Spleen (tissue), 11 donors: ENCODE results near the gene GTSF1L. TPM values are rescaled to one million over a fixed set of nuclear protein-coding genes. Genes with fewer than 3 reads are reported as not detected.

Source experiments
- DNase-seq: peaks from one replicate; pipeline ENCODE4 v3.0.0-alpha.2; 2020
- H3K27ac ChIP-seq, 8 donors: fragments of 200-600 bp; sonication (generic) in 7 of 8; 1 replicate in 4 of 8; 2 replicates in 4 of 8; pipeline versions ENCODE4 v1.5.0 to v1.8.0; 2016 to 2021; ENCODE audit warnings: inconsistent platforms in 4 of 8, mild to moderate bottlenecking in 4 of 8, moderate library complexity in 1 of 8
- H3K27me3 ChIP-seq, 7 donors: fragments of 200-600 bp; sonication (generic) in 6 of 7; replicated peaks in 1 of 7; 1 replicate in 4 of 7; 2 replicates in 3 of 7; pipeline versions ENCODE4 v1.5.0 to v1.8.0; 2016 to 2021; ENCODE audit warnings: inconsistent platforms in 3 of 7, mild to moderate bottlenecking in 1 of 7
- H3K36me3 ChIP-seq, 6 donors: fragments of 200-600 bp; sonication (generic) in 5 of 6; 1 replicate in 4 of 6; 2 replicates in 2 of 6; pipeline versions ENCODE4 v1.5.0 to v1.8.0; 2016 to 2021; ENCODE audit warnings: inconsistent platforms in 2 of 6
- H3K4me1 ChIP-seq, 6 donors: fragments of 200-600 bp; sonication (generic) in 5 of 6; 1 replicate in 3 of 6; 2 replicates in 3 of 6; pipeline versions ENCODE4 v1.5.0 to v1.8.0; 2016 to 2021; ENCODE audit warnings: inconsistent platforms in 3 of 6
- H3K4me3 ChIP-seq, 8 donors: fragments of 200-600 bp; sonication (generic) in 7 of 8; 1 replicate in 4 of 8; 2 replicates in 4 of 8; pipeline versions ENCODE4 v1.5.0 to v1.8.0; 2016 to 2021; ENCODE audit warnings: inconsistent platforms in 4 of 8, mild to moderate bottlenecking in 4 of 8, moderate library complexity in 2 of 8
- H3K9me3 ChIP-seq, 8 donors: fragments of 200-600 bp; sonication (generic) in 7 of 8; 1 replicate in 4 of 8; 2 replicates in 4 of 8; pipeline versions ENCODE4 v1.5.0 to v1.8.0; 2016 to 2021; ENCODE audit warnings: inconsistent platforms in 4 of 8
- CTCF ChIP-seq, 11 experiments: fragments of 200-600 bp in 7 of 11; fragments of 450-650 bp in 4 of 11; sonication (generic) in 4 of 11; IDR thresholded peaks in 8 of 11; conservative IDR thresholded peaks in 3 of 11; 1 replicate in 7 of 11; 2 replicates in 4 of 11; pipeline versions ENCODE4 v1.4.0 to v1.8.0; 2016 to 2021; ENCODE audit warnings: antibody characterized with exemption in 11 of 11, inconsistent platforms in 4 of 11, mild to moderate bottlenecking in 1 of 11
- POLR2A ChIP-seq, 3 donors: fragments of 450-650 bp; IDR thresholded peaks; one replicate each; pipeline ENCODE4 v1.5.1; 2017; ENCODE audit warnings: antibody characterized with exemption in 3 of 3, mild to moderate bottlenecking in 1 of 3
- POLR2AphosphoS5 ChIP-seq, 3 donors: sonication (generic); formaldehyde crosslinking; IDR thresholded peaks; one replicate each; pipeline ENCODE4 v1.5.1; 2017; ENCODE audit warnings: antibody characterized with exemption in 3 of 3
- WGBS, 5 donors: extraction: QIAGEN DNeasy Blood & Tissue Kit in 3 of 5; methylation state at CpG; one replicate each; pipeline versions ENCODE4 v1.1.5 to v1.1.7; 2013 to 2018; 5-methylcytosine and 5-hydroxymethylcytosine counted together
- intact Hi-C: fragments of 100-400 bp; cut with DNase I; formaldehyde crosslinking; loops from one replicate; pipeline ENCODE4 v1.15.0; 2023; ENCODE audit warnings: low total_unique reads
- polyA plus RNA-seq, 3 donors: library from polyadenylated mRNA; stranded (reverse); fragments of 200-250 nt; gene quantifications; one replicate each; pipeline ENCODE4 v1.2.1, GENCODE V29; 2013
- total RNA-seq, 7 donors: library from RNA; depleted of rRNA in 3 of 7; stranded (reverse); fragments of >200 nt in 3 of 7; fragmentation: NEBNext Ultra II Directional in 4 of 7; extraction: Animal tissue kit (Norgen Biotek cat#: 25700) in 4 of 7; gene quantifications; one replicate each; pipeline versions ENCODE4 v1.1.0 to v1.2.1, GENCODE V29; 2016 to 2021
- donor health status: healthy with polysubstance abuse.
- donor health status: DM: no; HTN: no; CAD: no; lungs with moderate emphysema.
- donor health status: DM: no; HTN: no; CAD: no.
- donor health status: Bipolar disorder and iron deficiency.
- donor health status: healthy.
- donor health status: DM: no; HTN: no; CAD: no.
- donor health status: DM: yes; HTN: yes; CAD: no.

The GTSF1L gene
- total and polyA plus RNA-seq, 10 donors: 0.40 to 3.0 (median 0.90) TPM; not detected in 5

- WGBS, 5 donors: 77 to 91% (median 87%) methylated on average over 5 of the region's 5 CpGs
- intact Hi-C loops: no loop called here
- H3K27ac ChIP-seq: no peak overlapping the region
These were observed 5.1 kb upstream of the GTSF1L start for GRCh38 chr20:43731927-43732326.

GRCh38 chr20:43731469-43731868, 4.7 kb upstream of the GTSF1L start:
- intact Hi-C loops: no loop called here
- Histone ChIP-seq H3K27me3 (no peaks in the 10 kb centered on the region), H3K27ac (no peak overlapping the region)

More at GRCh38 chr20:43731927-43732326, 5.1 kb upstream of the GTSF1L start:
- DNase-seq: no peak
- H3K36me3 ChIP-seq: no peaks in the 10 kb centered on the region
- H3K4me3 ChIP-seq: no peak overlapping the region
- H3K27me3 ChIP-seq: no peaks in the 10 kb centered on the region
- TF ChIP-seq CTCF (IDR thresholded peaks at IDR 0.05 in 8 of 11, conservative IDR thresholded peaks at IDR 0.05 in 3 of 11) (no peak), POLR2A (IDR thresholded peaks at IDR 0.05) (no peak), POLR2AphosphoS5 (IDR thresholded peaks at IDR 0.05) (no peak)
- H3K4me1 ChIP-seq: peaks cover 0 to 26% (median 4%) of the 10 kb centered on the region in 6 donors
- no peaks in the 10 kb centered on the region for H3K9me3 ChIP-seq

GRCh38 chr20:43728686-43729255, 2.0 kb upstream of the GTSF1L start:
- no peak for TF ChIP-seq POLR2AphosphoS5 (IDR thresholded peaks at IDR 0.05)
- TF ChIP-seq CTCF (IDR thresholded peaks at IDR 0.05 in 8 of 11, conservative IDR thresholded peaks at IDR 0.05 in 3 of 11): no peak
- TF ChIP-seq POLR2A (IDR thresholded peaks at IDR 0.05): no peak

More at GRCh38 chr20:43731469-43731868, 4.7 kb upstream of the GTSF1L start:
- Histone ChIP-seq H3K36me3 (no peaks in the 10 kb centered on the region), H3K9me3 (no peaks in the 10 kb centered on the region), H3K4me1 (peaks cover 0 to 26% (median 4%) of the 10 kb centered on the region in 6 donors), H3K4me3 (no peak overlapping the region)
- no peak for DNase-seq
- TF ChIP-seq POLR2AphosphoS5 (IDR thresholded peaks at IDR 0.05) (no peak), POLR2A (IDR thresholded peaks at IDR 0.05) (no peak), CTCF (IDR thresholded peaks at IDR 0.05 in 8 of 11, conservative IDR thresholded peaks at IDR 0.05 in 3 of 11) (no peak)
- WGBS, 5 donors: 70 to 82% (median 77%) methylated on average over 4 to 7 of the region's 7 CpGs

GRCh38 chr20:43727980-43728590, 1.3 kb upstream of the GTSF1L start:
- H3K4me3 ChIP-seq: no peak overlapping the region
- H3K27ac ChIP-seq: no peak overlapping the region
- no peak for DNase-seq
- no peaks in the 10 kb centered on the region for H3K36me3 ChIP-seq
- intact Hi-C loops: no loop called here
- no peaks in the 10 kb centered on the region for H3K9me3 ChIP-seq
- WGBS, 5 donors: 56 to 72% (median 64%) methylated on average over 1 of the region's 1 CpG
- TF ChIP-seq CTCF (IDR thresholded peaks at IDR 0.05 in 8 of 11, conservative IDR thresholded peaks at IDR 0.05 in 3 of 11) (no peak), POLR2AphosphoS5 (IDR thresholded peaks at IDR 0.05) (no peak), POLR2A (IDR thresholded peaks at IDR 0.05) (no peak)
- peaks cover 0 to 19% (median under 1%) of the 10 kb centered on the region in 6 donors for H3K4me1 ChIP-seq
- H3K27me3 ChIP-seq: no peaks in the 10 kb centered on the region

More at GRCh38 chr20:43728686-43729255, 2.0 kb upstream of the GTSF1L start:
- Histone ChIP-seq H3K4me3 (no peak overlapping the region), H3K27ac (no peak overlapping the region), H3K4me1 (peaks cover 0 to 26% (median 4%) of the 10 kb centered on the region in 6 donors), H3K9me3 (no peaks in the 10 kb centered on the region), H3K36me3 (no peaks in the 10 kb centered on the region), H3K27me3 (no peaks in the 10 kb centered on the region)
- intact Hi-C loops: no loop called here
- DNase-seq: no peak
- 53 to 64% (median 56%) methylated on average over 7 of the region's 7 CpGs for WGBS, 5 donors
